WTC11 (cell line): ENCODE data around the gene FCHSD2. TPM values are rescaled to one million over a fixed set of nuclear protein-coding genes. Genes with fewer than 3 reads are reported as not detected.

ENCODE experiments used
- ATAC-seq: fragments of 200-7000 bp; cut with Tn5 transposase; 2 replicates; pipeline ENCODE4 v1.10.0; 2021; ENCODE audit warnings: mild to moderate bottlenecking, moderate library complexity
- CTCF ChIA-PET: fragments of 300-600 bp; sonication (Branson Sonifier 250); formaldehyde crosslinking; loops from one replicate; lab custom pipeline; 2021; ENCODE audit warnings: antibody characterized with exemption; lab: Charles Lee
- POLR2A ChIA-PET: fragments of 350-600 bp; sonication (Branson Sonifier 250); formaldehyde crosslinking; loops from one replicate; lab custom pipeline; 2021; ENCODE audit warnings: antibody characterized with exemption; lab: Charles Lee
- DNase-seq: peaks from one replicate; pipeline ENCODE4 v3.0.0; 2021; ENCODE audit warnings: low spot score
- H3K27ac Mint-ChIP-seq: 2 replicates; pipeline ENCODE4 v1.8.0; 2021; ENCODE audit warnings: mixed read lengths
- H3K27me3 Mint-ChIP-seq: 2 replicates; pipeline ENCODE4 v1.8.0; 2021; ENCODE audit warnings: low read depth, mild to moderate bottlenecking, moderate library complexity, mixed read lengths
- H3K36me3 Mint-ChIP-seq: 2 replicates; pipeline ENCODE4 v1.8.0; 2021; ENCODE audit warnings: mixed read lengths
- H3K4me1 Mint-ChIP-seq: 2 replicates; pipeline ENCODE4 v1.8.0; 2022; ENCODE audit warnings: mixed read lengths
- H3K4me3 Mint-ChIP-seq: 2 replicates; pipeline ENCODE4 v1.8.0; 2021; ENCODE audit warnings: mild to moderate bottlenecking, moderate library complexity, mixed read lengths
- H3K9me3 Mint-ChIP-seq: 2 replicates; pipeline ENCODE4 v1.8.0; 2021; ENCODE audit warnings: mixed read lengths
- CREM ChIP-seq: sonication (generic); formaldehyde crosslinking; IDR thresholded peaks from 2 replicates; pipeline ENCODE4 v1.8.1; 2022; ENCODE audit warnings: mild to moderate bottlenecking, missing genetic modification reagents, moderate library complexity
- ELF4 ChIP-seq: sonication (generic); formaldehyde crosslinking; IDR thresholded peaks from 2 replicates; pipeline ENCODE4 v1.8.1; 2022; ENCODE audit warnings: low read depth, mild to moderate bottlenecking, moderate library complexity, missing genetic modification reagents
- FOXJ3 ChIP-seq: sonication (generic); formaldehyde crosslinking; IDR thresholded peaks from 2 replicates; pipeline ENCODE4 v1.9.0; 2021; ENCODE audit warnings: missing genetic modification reagents, mild to moderate bottlenecking, borderline replicate concordance
- FOXP1 ChIP-seq: sonication (generic); formaldehyde crosslinking; IDR thresholded peaks from 2 replicates; pipeline ENCODE4 v1.8.0; 2022; ENCODE audit warnings: missing genetic modification reagents, mild to moderate bottlenecking, moderate library complexity, borderline replicate concordance
- HMGA2 ChIP-seq: fragments of 250-450 bp; sonication (Bioruptor Pico); IDR thresholded peaks from 2 replicates; pipeline ENCODE4 v1.4.0; 2021; ENCODE audit warnings: mild to moderate bottlenecking, moderate library complexity
- JUN ChIP-seq: sonication (generic); formaldehyde crosslinking; IDR thresholded peaks from 2 replicates; pipeline ENCODE4 v1.8.0; 2023; ENCODE audit warnings: mild to moderate bottlenecking, missing genetic modification reagents
- NR3C1 ChIP-seq: sonication (generic); formaldehyde crosslinking; conservative IDR thresholded peaks from 2 replicates; pipeline ENCODE4 v1.8.1; 2023; ENCODE audit warnings: low read depth, mild to moderate bottlenecking, missing genetic modification reagents
- ZNF138 ChIP-seq: sonication (generic); formaldehyde crosslinking; conservative IDR thresholded peaks from 2 replicates; pipeline ENCODE4 v1.8.1; 2022; ENCODE audit warnings: mild to moderate bottlenecking, moderate library complexity, missing genetic modification reagents
- ZNF219 ChIP-seq: sonication (generic); formaldehyde crosslinking; IDR thresholded peaks from 2 replicates; pipeline ENCODE4 v1.8.0; 2023; ENCODE audit warnings: missing genetic modification reagents, mild to moderate bottlenecking, borderline replicate concordance
- total RNA-seq: library from RNA; stranded (reverse); gene quantifications from 3 replicates; pipeline ENCODE4 v1.2.3, GENCODE V29; 2021
- TF ChIP-seq, protein P1 (sequence below): sonication (generic); formaldehyde crosslinking; IDR thresholded peaks from 2 replicates; pipeline ENCODE4 v1.8.0; 2022; ENCODE audit warnings: missing genetic modification reagents
- TF ChIP-seq, protein P2 (sequence below): sonication (generic); formaldehyde crosslinking; IDR thresholded peaks from 2 replicates; pipeline ENCODE4 v1.8.1; 2023; ENCODE audit warnings: mild to moderate bottlenecking, missing genetic modification reagents, borderline replicate concordance
- TF ChIP-seq, protein P3 (sequence below): fragments of 250-450 bp; sonication (Bioruptor Pico); IDR thresholded peaks from 2 replicates; pipeline ENCODE4 v1.9.0; 2021; ENCODE audit warnings: mild to moderate bottlenecking
- TF ChIP-seq, protein P4 (sequence below): sonication (generic); formaldehyde crosslinking; IDR thresholded peaks from 2 replicates; pipeline ENCODE4 v1.8.1; 2023; ENCODE audit warnings: mild to moderate bottlenecking, missing genetic modification reagents, moderate library complexity

The FCHSD2 gene
- total RNA-seq, 1 experiment from 2014 or later: 10.1 TPM

DNA sequence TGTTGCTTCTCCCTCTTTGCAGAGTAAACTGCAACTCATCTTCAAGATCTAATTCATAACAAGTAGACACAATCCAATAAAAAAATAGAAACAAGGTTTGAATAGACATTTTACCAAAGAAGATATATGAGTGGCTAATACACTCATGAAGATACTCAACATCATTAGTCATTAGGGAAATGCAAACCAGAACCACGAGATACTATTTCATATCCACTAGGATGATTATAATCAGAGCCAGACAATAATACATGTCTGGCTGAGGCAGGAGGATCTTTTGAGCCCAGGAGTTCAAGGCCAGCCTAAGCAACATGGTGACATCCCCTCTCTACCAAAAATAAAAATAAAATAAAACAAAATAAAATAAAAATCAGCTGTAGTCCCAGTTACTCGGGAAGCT is 242.9 kb downstream of the FCHSD2 start (continued):
- TF ChIP-seq, protein P1, sequence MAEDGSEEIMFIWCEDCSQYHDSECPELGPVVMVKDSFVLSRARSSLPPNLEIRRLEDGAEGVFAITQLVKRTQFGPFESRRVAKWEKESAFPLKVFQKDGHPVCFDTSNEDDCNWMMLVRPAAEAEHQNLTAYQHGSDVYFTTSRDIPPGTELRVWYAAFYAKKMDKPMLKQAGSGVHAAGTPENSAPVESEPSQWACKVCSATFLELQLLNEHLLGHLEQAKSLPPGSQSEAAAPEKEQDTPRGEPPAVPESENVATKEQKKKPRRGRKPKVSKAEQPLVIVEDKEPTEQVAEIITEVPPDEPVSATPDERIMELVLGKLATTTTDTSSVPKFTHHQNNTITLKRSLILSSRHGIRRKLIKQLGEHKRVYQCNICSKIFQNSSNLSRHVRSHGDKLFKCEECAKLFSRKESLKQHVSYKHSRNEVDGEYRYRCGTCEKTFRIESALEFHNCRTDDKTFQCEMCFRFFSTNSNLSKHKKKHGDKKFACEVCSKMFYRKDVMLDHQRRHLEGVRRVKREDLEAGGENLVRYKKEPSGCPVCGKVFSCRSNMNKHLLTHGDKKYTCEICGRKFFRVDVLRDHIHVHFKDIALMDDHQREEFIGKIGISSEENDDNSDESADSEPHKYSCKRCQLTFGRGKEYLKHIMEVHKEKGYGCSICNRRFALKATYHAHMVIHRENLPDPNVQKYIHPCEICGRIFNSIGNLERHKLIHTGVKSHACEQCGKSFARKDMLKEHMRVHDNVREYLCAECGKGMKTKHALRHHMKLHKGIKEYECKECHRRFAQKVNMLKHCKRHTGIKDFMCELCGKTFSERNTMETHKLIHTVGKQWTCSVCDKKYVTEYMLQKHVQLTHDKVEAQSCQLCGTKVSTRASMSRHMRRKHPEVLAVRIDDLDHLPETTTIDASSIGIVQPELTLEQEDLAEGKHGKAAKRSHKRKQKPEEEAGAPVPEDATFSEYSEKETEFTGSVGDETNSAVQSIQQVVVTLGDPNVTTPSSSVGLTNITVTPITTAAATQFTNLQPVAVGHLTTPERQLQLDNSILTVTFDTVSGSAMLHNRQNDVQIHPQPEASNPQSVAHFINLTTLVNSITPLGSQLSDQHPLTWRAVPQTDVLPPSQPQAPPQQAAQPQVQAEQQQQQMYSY (CRISPR knock-in tag): no peak
- no peak for TF ChIP-seq JUN (CRISPR knock-in tag)
- no peak for TF ChIP-seq FOXJ3 (CRISPR knock-in tag)

DNA sequence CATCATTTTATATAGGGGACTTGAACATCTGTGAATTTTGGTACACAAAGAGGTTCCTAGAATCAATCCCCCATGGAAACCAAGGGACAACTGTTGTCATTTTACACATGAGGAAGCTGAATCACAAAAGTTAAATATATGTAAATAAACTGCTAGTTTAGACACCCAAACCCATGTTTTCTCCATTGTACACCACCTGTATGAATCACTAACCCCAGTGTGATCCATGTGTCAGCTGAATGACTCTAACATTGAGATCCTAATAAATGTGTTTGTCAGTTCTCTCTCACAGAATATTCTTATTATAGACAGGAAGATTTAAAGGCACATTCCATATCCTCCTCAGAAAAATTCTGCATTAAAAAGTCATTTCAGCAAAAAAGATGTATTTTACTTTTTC is 244.6 kb downstream of the FCHSD2 start:
- Mint-ChIP-seq H3K36me3 (no peaks in the 10 kb centered on the region), H3K27ac (no peak overlapping the region), H3K4me1 (no peaks in the 10 kb centered on the region), H3K27me3 (no peaks in the 10 kb centered on the region)
- ATAC-seq: no peak
- POLR2A ChIA-PET: no interaction called here
- no peak for DNase-seq
- TF ChIP-seq, protein P2, sequence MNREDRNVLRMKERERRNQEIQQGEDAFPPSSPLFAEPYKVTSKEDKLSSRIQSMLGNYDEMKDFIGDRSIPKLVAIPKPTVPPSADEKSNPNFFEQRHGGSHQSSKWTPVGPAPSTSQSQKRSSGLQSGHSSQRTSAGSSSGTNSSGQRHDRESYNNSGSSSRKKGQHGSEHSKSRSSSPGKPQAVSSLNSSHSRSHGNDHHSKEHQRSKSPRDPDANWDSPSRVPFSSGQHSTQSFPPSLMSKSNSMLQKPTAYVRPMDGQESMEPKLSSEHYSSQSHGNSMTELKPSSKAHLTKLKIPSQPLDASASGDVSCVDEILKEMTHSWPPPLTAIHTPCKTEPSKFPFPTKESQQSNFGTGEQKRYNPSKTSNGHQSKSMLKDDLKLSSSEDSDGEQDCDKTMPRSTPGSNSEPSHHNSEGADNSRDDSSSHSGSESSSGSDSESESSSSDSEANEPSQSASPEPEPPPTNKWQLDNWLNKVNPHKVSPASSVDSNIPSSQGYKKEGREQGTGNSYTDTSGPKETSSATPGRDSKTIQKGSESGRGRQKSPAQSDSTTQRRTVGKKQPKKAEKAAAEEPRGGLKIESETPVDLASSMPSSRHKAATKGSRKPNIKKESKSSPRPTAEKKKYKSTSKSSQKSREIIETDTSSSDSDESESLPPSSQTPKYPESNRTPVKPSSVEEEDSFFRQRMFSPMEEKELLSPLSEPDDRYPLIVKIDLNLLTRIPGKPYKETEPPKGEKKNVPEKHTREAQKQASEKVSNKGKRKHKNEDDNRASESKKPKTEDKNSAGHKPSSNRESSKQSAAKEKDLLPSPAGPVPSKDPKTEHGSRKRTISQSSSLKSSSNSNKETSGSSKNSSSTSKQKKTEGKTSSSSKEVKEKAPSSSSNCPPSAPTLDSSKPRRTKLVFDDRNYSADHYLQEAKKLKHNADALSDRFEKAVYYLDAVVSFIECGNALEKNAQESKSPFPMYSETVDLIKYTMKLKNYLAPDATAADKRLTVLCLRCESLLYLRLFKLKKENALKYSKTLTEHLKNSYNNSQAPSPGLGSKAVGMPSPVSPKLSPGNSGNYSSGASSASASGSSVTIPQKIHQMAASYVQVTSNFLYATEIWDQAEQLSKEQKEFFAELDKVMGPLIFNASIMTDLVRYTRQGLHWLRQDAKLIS (CRISPR knock-in tag): no peak
- TF ChIP-seq, protein P3, sequence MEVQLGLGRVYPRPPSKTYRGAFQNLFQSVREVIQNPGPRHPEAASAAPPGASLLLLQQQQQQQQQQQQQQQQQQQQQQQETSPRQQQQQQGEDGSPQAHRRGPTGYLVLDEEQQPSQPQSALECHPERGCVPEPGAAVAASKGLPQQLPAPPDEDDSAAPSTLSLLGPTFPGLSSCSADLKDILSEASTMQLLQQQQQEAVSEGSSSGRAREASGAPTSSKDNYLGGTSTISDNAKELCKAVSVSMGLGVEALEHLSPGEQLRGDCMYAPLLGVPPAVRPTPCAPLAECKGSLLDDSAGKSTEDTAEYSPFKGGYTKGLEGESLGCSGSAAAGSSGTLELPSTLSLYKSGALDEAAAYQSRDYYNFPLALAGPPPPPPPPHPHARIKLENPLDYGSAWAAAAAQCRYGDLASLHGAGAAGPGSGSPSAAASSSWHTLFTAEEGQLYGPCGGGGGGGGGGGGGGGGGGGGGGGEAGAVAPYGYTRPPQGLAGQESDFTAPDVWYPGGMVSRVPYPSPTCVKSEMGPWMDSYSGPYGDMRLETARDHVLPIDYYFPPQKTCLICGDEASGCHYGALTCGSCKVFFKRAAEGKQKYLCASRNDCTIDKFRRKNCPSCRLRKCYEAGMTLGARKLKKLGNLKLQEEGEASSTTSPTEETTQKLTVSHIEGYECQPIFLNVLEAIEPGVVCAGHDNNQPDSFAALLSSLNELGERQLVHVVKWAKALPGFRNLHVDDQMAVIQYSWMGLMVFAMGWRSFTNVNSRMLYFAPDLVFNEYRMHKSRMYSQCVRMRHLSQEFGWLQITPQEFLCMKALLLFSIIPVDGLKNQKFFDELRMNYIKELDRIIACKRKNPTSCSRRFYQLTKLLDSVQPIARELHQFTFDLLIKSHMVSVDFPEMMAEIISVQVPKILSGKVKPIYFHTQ (CRISPR knock-in tag): no peak
- TF ChIP-seq NR3C1 (CRISPR knock-in tag): no peak
- TF ChIP-seq, all 79 proteins: peak for 0
- Mint-ChIP-seq H3K4me3 (no peak overlapping the region), H3K9me3 (no peaks in the 10 kb centered on the region)
- CTCF ChIA-PET: no interaction called here

DNA sequence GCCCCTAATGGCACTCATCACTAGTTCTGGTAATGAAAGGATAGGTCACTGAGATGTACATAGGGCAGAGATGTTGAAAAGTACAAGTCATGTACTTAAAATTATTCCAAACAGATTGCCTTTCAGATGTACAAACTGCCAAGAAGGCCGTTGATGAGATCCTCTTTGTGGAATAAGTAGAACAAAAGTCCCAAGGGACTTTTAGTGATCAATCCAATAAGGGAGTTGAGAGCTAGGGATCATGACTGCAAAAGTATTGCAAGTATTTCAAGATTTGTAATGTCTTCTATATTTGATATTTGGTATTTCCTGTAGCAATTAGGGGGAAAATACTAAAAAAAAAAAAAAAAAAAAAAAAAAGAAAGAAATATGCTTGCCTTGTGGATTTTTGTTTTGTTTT is 245.7 kb downstream of the FCHSD2 start:
- Mint-ChIP-seq H3K4me3 (no peak overlapping the region), H3K4me1 (no peaks in the 10 kb centered on the region), H3K9me3 (no peaks in the 10 kb centered on the region), H3K27me3 (no peaks in the 10 kb centered on the region), H3K27ac (no peak overlapping the region), H3K36me3 (no peaks in the 10 kb centered on the region)
- POLR2A ChIA-PET: no interaction called here
- no peak for TF ChIP-seq ZNF138 (CRISPR knock-in tag)
- CTCF ChIA-PET: interaction anchor here (0.6 kb wide), 1 partner anchor 104 kb away, joined by 4 read pairs; no protein-coding TSS in a partner anchor
- DNase-seq (no peak), ATAC-seq (no peak)

DNA sequence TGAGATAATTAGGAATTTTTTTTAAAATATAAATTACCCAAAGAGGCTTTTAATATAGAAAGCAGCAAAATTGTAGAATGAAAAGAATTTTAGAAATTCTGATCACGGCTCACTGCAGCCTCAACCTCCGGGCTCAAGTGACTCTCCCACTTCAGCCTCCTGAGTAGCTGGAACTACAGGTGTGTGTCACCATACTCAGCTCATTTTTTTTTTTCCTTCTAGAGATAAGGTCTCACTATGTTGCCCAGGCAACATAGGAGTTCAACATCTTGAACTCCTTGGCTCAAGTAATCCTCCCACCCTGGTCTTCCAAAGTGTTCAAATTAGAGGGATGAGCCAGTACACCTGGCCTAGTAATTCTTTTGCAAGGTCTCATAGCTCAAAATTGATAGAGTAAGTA is 251.2 kb downstream of the FCHSD2 start:
- H3K27ac Mint-ChIP-seq: no peak overlapping the region
- ATAC-seq: no peak
- DNase-seq: no peak
- ChIA-PET CTCF (interaction anchor here (1.6 kb wide), 1 partner anchor 252 kb away, joined by 4 read pairs; no protein-coding TSS in a partner anchor), POLR2A (interaction anchor here (0.7 kb wide), 1 partner anchor 1777 kb away, joined by 3 read pairs; no protein-coding TSS in a partner anchor)
- no peaks in the 10 kb centered on the region for H3K9me3 Mint-ChIP-seq
- H3K27me3 Mint-ChIP-seq: no peaks in the 10 kb centered on the region
- no peaks in the 10 kb centered on the region for H3K36me3 Mint-ChIP-seq
- no peak overlapping the region for H3K4me3 Mint-ChIP-seq
- no peaks in the 10 kb centered on the region for H3K4me1 Mint-ChIP-seq
- TF ChIP-seq ZNF219 (CRISPR knock-in tag): no peak
- no peak for TF ChIP-seq ELF4 (CRISPR knock-in tag)
- TF ChIP-seq, protein P4, sequence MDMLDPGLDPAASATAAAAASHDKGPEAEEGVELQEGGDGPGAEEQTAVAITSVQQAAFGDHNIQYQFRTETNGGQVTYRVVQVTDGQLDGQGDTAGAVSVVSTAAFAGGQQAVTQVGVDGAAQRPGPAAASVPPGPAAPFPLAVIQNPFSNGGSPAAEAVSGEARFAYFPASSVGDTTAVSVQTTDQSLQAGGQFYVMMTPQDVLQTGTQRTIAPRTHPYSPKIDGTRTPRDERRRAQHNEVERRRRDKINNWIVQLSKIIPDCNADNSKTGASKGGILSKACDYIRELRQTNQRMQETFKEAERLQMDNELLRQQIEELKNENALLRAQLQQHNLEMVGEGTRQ (CRISPR knock-in tag): no peak
- no peak for TF ChIP-seq HMGA2 (CRISPR knock-in tag)
- TF ChIP-seq CREM: no peak
- no peak for TF ChIP-seq JUN (CRISPR knock-in tag)
- TF ChIP-seq FOXP1 (CRISPR knock-in tag): no peak
- TF ChIP-seq, all 79 proteins: peak for 0
